GM21529 (cell line): Measurements from ENCODE around the gene NR6A1.

Experiments
- ATAC-seq: cut with Tn5 transposase; IDR thresholded peaks from one replicate; pipeline ENCODE4 v1.9.1; 2021; ENCODE audit not compliant: unreplicated experiment

NR6A1 gene

GRCh38 chr9:124797343-124798103 is 26.4 kb upstream of the NR6A1 start:
- no peak for ATAC-seq

GRCh38 chr9:124795881-124796431 is 24.8 kb upstream of the NR6A1 start:
- ATAC-seq = no peak

GRCh38 chr9:124794902-124795491 is 23.9 kb upstream of the NR6A1 start:
- no peak for ATAC-seq

- no peak for ATAC-seq
Measured at GRCh38 chr9:124793015-124793541, 22.0 kb upstream of the NR6A1 start.

- no peak for ATAC-seq
Measured at GRCh38 chr9:124792257-124793014, 21.3 kb upstream of the NR6A1 start.

GRCh38 chr9:124790801-124791505 is 19.8 kb upstream of the NR6A1 start:
- no peak for ATAC-seq

- no peak for ATAC-seq
Measured at GRCh38 chr9:124790301-124790700, 19.2 kb upstream of the NR6A1 start.

- ATAC-seq = no peak
Measured at GRCh38 chr9:124789531-124789930, 18.4 kb upstream of the NR6A1 start.

- no peak for ATAC-seq
Measured at GRCh38 chr9:124788542-124789217, 17.6 kb upstream of the NR6A1 start.

- ATAC-seq = no peak
Measured at GRCh38 chr9:124786881-124787573, 15.9 kb upstream of the NR6A1 start.

- ATAC-seq = no peak
Measured at GRCh38 chr9:124784509-124784908, 13.4 kb upstream of the NR6A1 start.

GRCh38 chr9:124783830-124784229 is 12.7 kb upstream of the NR6A1 start:
- ATAC-seq = no peak

GRCh38 chr9:124782661-124783574 is 11.8 kb upstream of the NR6A1 start:
- no peak for ATAC-seq

GRCh38 chr9:124781967-124782660 is 11.0 kb upstream of the NR6A1 start:
- ATAC-seq = no peak

- no peak for ATAC-seq
Measured at GRCh38 chr9:124780757-124781151, 9.6 kb upstream of the NR6A1 start.

- no peak for ATAC-seq
Measured at GRCh38 chr9:124780060-124780756, 9.1 kb upstream of the NR6A1 start.

GRCh38 chr9:124779368-124780059 is 8.4 kb upstream of the NR6A1 start:
- no peak for ATAC-seq
